Cerebellar cortex (tissue), 1 donor: ENCODE measurements around the gene TNFAIP8L1.

Experiments
- DNase-seq: peaks from one replicate; pipeline ENCODE4 v3.0.0-alpha.2; 2015; ENCODE audit warnings: low spot score

The TNFAIP8L1 gene

DNA sequence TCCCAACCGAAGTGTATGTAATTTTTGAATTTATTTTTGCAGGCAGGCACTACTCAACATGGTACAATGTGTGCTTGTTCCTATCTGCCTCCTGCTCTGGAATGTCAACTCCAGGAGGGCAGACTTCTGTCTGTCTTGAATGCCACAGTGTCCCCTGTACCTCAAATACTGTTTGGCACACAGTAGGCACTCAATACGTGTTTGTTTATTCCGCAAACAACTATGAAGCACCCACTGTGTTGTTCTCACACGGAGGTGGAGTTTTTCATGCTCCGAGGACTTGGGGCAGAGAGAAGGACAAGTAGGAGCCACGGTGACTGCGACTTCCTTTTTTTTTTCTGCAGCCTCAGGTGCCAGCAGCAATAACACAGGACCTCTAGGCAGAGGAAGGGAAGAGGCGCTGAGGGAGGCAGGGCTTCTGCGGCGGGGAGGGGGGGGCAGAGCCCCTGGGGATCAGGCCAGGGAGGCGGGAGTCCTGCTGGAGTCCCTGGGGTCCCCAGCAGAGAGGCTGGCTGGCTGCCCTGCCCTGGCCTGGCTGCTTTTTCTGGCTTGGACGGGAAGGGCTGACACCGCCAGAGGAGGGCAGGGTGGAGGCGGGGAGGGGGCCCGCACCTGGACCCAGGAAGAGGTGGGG, 29.3 kb upstream of the TNFAIP8L1 start:
- DNase-seq = no peak

DNA sequence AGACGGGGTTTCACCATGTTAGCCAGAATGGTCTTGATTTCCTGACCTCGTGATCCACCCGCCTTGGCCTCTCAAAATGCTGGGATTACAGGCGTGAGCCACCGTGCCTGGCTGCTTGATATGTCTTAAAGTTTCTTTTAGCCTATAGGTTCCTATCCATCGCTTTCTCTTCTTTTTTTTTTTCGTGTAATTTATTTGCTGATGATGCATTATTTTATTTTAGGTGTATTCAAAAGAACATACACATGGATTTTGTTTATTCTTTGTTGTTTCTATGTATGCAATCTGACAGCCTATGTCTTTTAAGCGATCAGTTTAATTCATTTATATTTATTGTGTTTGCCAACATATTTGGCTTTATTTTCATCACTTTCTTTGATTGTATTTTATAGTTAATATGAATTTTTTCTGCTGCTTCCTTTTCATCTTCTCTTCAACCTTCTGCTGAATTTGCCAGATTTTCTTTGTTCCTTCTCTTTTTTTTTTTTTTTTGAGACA, 26.0 kb upstream of the TNFAIP8L1 start:
- DNase-seq = no peak

DNA sequence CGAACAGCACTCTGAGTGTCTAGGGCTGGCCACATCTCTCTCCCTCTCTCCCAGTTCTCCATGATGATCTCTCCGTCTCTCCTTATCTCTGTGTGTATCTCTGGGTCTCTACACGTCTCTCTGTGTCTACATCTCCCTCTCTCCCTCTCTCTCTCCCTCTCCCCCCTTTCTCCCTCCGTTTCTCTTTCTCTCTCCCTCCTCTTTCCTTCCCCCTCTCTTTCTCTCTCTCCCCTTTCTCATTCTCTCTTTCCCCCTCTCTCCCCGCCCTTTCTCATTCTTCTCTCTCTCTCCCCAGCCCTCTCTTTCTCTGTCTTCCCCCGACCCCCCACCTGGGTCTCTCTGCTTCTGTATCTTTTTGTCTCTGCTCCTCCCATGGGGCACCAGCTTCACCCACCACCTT, 21.3 kb upstream of the TNFAIP8L1 start:
- no peak for DNase-seq

DNA sequence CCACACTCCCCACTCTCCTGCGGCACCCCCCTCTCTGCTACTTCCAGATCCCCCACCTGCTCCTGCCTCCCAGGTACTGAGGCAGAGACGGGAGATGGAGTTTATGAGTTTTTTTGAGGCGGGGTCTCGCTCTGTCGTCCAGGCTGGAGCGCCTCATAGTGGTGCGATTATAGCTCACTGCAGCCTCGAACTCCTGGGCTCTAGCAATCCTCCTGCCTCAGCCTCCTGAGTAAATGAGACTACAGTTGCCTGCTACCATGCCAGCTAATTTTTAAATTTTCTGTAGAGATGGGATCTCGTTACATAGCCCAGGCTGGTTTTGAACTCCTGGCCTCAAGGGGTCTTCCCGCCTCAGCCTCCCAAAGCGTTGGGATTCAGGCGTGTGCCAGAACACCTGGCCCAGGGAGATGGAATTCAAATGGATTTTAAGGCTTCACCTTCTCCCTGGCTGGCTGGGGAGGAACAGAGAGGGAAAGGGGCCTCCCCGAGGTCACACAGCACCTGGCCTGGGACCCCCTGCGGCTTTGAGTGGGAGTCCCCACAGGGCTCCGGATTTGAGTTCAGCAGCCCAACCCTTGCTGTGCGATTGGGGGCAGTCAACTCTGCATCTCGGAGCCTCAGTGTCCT, 19.5 kb upstream of the TNFAIP8L1 start:
- DNase-seq = no peak

DNA sequence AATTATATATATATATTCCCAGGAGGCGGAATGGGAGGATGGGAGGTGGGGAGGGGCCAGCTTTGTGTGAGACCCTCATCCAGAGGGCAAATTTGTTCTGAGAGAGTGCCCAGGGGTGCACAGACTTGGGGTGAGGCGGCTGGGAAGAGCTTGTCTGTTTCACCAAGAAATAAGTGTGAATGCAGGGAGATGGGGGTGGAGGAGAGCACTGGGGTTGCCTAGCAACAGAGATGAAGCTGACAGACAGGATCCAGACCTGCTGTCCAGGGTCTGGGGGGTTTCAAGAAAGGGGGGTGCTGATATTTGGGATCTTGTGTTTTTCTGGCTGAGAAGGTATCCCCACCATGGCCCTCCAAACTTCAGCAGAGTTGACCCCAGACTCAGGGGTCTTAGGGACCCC, 18.6 kb upstream of the TNFAIP8L1 start:
- DNase-seq = no peak

DNA sequence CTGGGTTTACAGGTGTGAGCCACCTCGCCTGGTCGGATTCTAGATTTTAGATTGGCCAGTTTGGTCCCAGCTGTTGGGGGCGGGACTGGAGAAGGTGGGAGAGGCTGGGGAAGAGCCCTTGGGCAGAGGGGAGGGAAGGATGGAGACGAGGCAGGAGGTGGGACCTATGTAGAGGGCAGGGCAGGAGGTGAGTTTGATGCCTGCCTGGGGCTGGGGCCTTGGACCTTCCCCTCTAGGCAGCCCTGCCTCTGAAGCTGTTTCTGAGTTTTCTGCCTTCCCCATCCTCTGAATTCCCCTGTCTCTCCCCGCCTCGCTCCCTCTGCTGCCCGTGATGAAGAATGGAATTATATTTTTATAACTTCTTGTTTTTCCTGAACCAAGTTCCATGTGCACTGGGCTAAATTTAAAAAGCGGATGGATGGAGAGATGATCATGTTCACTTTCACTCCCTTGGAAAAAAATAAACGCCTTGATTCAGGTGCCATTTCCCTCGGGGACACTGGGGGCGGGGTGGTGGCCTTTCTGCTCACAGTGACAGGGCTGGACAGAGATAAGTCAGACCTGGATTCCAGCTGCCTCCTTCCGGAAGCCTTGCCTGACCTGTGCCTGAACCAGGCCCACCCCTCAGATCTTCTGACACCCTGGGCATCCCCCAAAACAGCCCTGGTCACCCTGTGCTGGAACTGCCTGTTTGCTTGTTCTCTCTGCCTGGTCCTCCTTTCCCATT, 16.5 kb upstream of the TNFAIP8L1 start:
- DNase-seq = no peak

DNA sequence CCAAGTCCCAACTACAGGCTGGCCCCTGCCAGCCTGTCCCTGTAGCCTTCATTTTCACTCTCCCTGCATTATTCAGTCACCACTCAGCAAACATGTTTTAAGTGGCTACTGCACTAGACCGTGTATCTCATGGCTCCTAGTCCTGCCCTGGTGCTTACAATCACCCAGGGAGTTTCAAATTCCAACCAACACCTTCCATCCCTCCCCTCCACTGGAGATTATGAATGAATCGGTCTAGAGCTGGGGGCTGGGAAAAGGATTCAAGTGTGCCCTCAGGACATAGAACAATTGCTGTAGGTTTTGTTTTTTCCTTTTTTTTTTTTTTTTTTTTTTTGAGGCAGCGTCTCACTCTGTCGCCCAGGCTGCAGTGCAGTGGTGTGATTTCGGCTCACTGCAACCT, 15.0 kb upstream of the TNFAIP8L1 start:
- no peak for DNase-seq

DNA sequence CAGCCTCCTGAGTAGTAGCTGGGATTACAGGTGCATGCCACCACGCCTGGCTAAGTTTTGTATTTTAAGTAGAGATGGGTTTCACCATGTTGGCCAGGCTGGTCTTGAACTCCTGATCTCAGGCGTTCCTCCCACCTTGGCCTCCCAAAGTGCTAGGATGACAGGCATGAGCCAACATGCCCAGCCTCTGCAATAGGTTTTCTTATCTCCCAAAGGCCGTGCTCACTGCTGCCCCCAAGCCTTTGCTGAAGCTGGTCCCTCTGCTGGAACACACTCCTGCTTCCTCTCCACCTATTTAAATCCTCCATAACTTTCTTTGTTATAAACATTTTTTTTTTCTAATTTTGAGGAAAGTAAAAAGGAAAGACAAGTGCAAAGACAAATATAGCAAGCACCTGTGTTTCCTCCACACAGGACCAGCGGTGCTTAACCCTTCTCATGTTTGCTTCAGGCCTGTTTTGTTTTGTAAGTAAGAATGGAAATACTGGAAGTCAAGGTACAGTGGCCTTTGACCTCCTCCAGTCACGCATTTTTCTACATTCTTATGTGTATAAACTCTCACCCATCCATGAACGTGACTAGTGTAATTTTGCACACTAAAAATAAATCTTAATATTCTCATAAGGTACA, 14.5 kb upstream of the TNFAIP8L1 start:
- DNase-seq = peak; percentile 57

DNA sequence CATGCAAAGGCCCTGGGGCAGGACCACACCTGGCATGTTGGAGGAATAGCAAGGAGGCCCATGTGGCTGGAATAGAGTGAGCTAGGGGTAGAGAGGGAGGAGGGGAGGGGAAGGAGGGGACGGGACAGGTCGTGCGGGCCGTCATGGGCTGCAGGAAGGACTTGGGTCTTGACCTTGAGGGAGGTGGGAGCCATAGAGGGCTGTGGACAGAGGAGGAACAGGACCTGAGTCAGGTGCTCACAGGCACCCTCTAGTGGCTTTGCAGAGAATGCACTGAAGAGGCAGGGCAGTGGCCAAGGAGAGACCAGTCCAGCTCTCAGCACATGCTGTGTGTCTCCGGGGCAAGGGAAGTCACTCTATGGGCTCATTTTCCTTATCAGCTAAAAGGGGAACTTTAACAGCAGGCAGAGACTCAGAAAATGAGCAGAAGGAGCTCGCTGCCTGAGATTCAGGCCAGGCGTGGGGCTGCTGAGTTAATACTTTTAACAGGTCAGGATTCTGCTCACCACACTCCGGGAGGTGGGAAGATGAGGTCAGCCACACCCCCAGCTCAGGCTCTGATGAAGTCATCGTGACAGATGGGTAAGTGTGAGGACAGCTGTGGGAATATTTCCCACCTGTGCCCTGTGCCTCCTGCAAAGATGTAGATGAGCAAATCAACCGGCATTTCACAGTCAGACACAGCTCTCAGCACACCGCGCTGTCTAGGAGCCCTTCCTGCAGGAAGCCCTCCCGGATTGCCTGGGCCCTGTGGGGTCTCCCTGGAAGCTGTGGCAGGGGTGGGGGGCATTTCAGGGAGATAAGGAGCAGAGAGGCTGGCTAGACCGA, 6.0 kb upstream of the TNFAIP8L1 start:
- DNase-seq = peak; percentile 78

DNA sequence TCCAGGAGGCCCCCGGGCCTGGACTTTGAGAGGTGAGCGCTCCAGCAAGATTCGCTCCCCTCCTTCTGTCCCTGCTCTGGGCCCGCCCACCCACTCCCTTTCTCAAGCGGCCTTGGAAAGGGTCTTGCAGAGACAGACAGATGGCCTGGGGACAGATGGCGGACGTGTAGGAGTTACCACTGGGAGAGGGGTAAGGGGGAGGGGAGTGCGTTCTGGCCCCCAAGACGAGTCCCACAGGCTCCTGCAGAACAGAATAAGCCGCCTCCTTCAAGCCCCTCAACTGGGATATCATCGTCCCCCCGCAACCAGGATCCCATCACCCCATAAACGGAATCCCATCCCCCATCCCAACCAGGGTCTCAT, 3.6 kb upstream of the TNFAIP8L1 start:
- no peak for DNase-seq

DNA sequence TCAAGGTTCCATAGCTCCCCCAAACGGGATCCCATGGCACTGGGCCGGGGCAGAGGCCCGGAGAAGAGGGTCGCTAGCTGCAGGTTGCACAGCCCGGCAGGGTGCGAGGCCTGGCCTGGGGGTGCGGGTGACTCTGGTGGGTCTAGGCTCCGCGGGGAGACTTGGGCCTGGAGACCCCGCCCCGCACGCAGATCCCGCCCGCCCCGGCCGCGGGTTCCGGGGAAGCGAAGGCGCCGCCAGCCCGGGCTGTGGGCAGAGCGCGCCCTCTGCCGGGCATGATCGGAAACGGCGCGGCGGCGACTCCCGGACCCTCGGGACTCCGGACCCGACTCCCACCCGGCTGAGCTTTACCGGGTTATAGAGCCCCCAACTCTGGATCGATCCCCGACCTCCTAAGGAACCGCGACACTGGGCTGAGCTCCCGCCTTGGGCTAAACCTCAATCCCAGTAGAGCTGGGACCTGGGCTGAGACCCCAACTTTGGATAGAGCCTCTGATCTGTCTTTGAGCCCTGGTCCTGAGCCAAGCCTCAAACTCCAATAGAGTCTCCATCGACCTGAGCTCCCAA, 3.1 kb upstream of the TNFAIP8L1 start:
- peak; percentile 44 for DNase-seq

DNA sequence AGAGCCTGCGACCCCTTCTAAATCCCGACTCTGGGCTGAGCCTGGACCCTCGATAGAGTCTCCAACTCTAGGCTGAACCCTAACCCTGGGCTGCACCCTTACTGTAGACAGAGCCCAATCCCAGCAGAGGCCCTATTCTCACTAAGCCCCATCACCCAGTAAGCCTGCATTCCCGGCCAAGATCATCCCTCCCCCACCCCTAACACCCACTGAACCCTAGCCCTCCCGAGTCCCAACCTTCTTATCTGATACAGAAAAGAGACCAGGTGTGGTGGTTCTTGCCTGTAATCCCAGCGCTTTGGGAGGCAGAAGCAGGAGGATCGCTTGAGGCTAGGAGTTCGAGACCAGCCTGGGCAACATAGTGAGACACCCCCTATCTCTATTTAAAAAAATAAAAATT, 2.6 kb upstream of the TNFAIP8L1 start:
- no peak for DNase-seq

DNA sequence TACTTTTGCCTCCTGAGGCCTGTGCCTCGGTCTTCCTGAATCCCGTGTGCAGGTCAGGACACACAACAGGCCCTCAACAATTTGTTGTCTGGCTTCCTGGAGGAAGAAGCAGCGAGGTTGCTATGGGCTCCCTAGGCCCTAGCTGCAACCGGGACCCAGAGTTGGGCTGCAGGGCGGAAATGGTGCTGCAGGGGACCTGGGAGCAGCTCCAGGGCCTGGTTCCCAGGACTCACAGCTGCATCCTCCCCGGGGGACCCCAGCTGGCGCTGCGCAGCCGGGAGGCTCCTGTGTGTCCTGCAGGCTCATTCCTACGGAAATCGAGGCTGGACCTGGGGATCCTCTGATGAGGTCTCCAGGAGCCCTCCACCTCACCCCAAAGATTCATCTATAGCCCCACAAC, 999 bp upstream of the TNFAIP8L1 start:
- DNase-seq = no peak

DNA sequence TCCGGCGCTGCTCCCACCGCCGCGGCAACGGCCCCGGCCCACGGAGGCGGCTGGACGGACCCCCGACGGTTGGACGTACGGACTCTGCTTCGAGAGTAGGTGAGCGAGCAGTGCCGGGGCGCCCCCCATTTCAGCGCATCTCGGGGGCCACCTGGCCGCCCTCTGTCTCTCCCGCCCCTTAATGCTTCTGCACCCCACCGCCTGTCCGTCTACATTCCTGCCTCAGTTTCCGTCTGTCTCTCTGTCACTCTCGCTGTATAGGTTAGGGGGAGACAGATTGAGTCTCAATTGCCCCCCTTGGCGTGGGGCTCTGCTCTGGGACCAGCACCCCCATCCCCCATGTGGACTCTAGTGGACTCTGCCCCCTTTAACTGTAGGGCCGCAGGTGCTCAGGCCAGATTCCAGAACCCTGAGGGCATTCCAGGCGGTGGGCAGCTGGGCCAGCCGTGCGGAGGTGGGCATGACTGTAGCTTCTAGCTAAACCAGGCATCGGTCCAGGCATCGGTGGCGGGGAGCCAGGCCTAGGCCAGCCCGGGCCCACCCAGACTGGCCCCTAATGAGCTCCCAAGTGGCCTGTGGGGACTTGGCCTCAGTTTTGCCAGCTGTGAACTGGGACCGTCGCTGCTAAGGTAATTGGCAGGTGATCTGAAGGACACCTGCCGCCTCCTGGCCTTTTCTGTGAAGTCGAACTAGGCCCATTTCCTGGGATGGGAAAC, 373 bp downstream of the TNFAIP8L1 start:
- DNase-seq = no peak

DNA sequence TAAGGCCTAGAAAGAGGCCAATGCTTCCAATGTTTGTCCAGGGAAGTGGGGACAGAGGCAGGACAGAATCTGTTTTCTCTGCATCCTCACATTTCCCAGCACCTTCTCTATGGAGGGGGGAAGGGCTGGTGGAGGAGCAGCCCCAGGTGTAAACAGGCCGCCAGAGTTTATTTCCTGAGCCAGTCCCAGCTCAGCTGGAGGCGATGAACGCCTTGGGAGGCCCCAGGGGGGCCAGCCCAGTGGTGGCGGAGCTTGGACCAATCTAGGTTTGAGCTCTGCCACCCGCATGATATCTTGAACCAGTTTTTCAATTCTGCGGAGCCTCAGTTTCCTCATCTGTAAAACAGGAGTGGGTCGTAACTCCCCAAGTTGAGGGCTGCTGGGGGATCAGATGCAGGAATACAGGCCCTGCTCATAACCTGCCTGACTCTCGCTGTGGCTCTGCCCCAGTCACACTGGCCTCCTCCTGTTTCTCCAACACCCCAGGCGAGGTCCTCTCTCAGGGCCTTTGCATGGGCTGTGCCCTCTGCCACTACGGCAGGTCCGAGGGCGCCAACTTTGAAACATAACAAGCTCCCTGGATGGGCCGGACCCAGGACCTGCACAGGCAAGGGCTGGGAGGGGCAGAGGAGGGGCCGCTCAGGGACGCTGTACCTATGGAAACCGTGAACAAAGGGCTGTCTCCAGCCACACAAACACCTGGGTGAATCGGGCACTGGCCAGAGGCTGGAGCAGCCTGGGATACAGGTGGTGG, 1.1 kb downstream of the TNFAIP8L1 start:
- no peak for DNase-seq

DNA sequence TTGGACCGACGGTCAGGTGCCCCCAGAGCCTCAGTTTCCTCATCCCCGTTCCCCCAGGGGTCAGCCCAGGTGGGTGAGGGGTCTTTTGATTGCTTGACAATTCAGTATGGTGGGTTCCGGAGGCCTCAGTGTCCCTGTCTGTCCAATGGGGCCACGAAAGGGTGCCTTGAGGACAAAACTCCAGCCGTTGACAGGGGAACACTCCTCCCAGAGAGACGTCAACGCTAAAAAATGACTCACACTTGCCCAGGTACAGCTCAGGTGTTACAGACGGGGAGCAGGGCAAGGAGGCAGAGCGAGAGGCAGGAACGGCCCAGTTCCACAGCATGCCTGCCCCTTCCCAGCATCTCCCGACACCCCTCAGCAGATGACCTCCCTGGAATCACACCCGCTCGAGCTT, 1.8 kb downstream of the TNFAIP8L1 start:
- no peak for DNase-seq

DNA sequence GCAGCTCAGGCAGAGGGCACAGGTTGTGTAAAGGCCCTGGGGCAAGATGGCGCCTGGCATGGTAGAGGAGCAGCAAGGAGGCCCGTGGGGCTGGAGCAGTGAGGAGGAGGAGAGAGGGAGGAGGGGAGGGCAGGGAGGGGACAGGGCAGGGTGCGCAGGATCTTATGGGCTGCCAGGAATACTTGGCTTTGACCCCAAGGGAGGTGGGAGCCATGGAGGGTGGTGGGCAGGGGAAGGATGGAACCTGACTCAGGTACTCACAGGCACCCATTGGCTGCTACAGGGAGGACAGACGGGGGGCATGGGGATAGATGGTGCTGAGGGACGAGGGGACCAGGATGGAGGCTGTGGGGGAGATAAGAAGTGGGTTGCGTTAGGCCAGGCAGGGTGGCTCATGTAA, 3.3 kb downstream of the TNFAIP8L1 start:
- DNase-seq = no peak

DNA sequence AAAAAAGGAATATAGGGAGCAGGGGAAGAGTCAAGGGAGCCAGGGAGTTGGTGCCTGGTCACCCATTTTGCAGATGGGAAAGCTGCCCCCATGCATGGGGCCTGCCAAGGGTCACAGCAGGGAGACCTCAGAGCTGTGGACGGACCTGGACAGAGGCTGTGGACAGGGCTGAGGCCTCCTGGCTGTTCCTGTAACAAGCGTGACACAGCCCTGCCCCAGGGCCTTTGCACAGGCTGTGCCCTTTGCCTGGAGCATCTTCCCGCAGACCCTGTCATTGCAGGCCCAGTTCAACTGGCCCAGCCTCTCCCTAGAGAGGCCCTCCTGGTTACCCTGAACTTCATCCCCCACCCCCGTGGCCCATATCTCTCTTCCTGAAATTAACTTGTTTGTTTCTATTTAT, 6.4 kb downstream of the TNFAIP8L1 start:
- DNase-seq = no peak

DNA sequence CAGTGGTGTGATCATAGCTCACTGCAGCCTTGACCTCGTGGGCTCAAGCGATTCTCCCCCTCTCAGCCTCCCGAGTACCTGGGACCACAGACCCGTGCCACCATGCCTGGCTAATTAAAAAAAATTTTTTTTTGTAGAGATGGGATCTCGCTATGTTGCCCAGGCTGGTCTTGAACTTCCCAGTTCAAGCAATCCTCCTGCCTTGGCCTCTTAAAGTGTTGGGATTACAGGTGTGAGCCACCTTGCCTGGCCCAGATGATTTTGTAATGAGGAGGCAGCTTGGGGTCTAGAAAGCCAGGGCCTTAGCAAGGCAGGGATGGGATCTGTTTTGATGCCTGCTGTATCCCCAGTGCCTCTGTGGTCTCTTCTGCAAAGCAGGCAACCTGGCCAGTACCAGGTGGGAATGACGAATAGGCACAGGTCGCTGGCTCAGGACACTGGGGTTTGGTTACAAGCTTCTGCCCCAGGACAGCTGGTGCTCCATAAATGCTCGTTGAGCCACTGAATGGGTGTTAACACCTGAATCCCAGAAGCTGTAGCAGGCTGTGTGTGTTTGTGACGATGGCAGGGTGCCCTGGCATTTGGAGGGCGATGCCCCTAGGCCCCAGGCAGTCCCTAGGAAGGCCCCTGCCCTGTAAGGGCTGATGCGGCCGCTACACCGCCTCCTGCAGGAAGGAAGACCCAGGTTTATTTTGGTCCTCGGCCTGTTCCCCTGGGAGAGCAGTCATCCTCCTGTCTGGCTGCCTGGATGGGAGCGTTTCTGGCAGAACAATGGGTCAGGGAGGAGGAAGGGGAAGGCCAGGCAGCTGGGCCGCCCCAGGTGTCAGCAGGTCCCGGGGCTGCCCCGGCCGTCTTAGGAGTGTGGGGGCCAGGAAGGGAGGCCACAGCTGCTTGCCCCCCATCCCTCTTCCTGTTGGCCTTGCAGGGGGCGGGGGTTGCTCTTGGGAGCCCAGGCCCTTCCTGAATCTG, 8.6 kb downstream of the TNFAIP8L1 start:
- DNase-seq = peak; percentile 59
